Peyer's patch (tissue), 4 donors: ENCODE data around the gene CLDN18.

Experiments used
- CTCF ChIP-seq, 6 experiments: fragments of 450-650 bp in 4 of 6; fragments of 200-600 bp in 2 of 6; sonication (generic) in 1 of 6; IDR thresholded peaks; one replicate each; pipeline ENCODE4 v1.5.1; 2017 to 2019; ENCODE audit warnings: antibody characterized with exemption in 6 of 6, mild to moderate bottlenecking in 3 of 6, moderate library complexity in 1 of 6
- POLR2A ChIP-seq, 2 donors: fragments of 450-650 bp; IDR thresholded peaks; one replicate each; pipeline ENCODE4 v1.5.1; 2017; ENCODE audit warnings: antibody characterized with exemption in 2 of 2, mild to moderate bottlenecking in 2 of 2, moderate library complexity in 2 of 2

GRCh38 chr3:138062037-138062436 lies 52.1 kb downstream of the CLDN18 start:
- no peak for TF ChIP-seq POLR2A (IDR thresholded peaks at IDR 0.05)
- TF ChIP-seq CTCF (IDR thresholded peaks at IDR 0.05): no peak
